MCF 10A (cell line): ENCODE measurements around the gene CARD11. TPM values are rescaled to one million over a fixed set of nuclear protein-coding genes. Genes with fewer than 3 reads are reported as not detected.

Source experiments
- BruUV-seq: library from RNA; stranded (reverse); fragments of 400-500 nt; replicated peaks from 2 replicates; lab custom pipeline; 2021; lab: Mats Ljungman, UMichigan
- CTCF ChIA-PET: fragments of 300-600 bp; sonication (Branson Sonifier 250); formaldehyde crosslinking; extraction: SDS; loops from one replicate; lab custom pipeline; 2021; ENCODE audit warnings: antibody characterized with exemption, inconsistent platforms; lab: Yijun Ruan, JAX
- POLR2A ChIA-PET: fragments of 300-600, 350-650 bp; sonication (Branson Sonifier 250); formaldehyde crosslinking; extraction: SDS; loops from one replicate; lab custom pipeline; 2020; ENCODE audit warnings: antibody characterized with exemption, inconsistent platforms; lab: Yijun Ruan, JAX
- DNase-seq: peaks from one replicate; pipeline ENCODE4 v3.0.0-alpha.2; 2018; ENCODE audit not compliant: unreplicated experiment
- H3K27ac Mint-ChIP-seq: one replicate; pipeline ENCODE4 v1.8.0; 2022; ENCODE audit warnings: mild to moderate bottlenecking, low read depth, mixed read lengths; ENCODE audit not compliant: unreplicated experiment
- H3K27me3 Mint-ChIP-seq: one replicate; pipeline ENCODE4 v1.8.0; 2022; ENCODE audit warnings: mixed read lengths; ENCODE audit not compliant: insufficient read depth, unreplicated experiment
- H3K36me3 Mint-ChIP-seq: one replicate; pipeline ENCODE4 v1.8.0; 2022; ENCODE audit warnings: mild to moderate bottlenecking, moderate library complexity, mixed read lengths; ENCODE audit not compliant: insufficient read depth, unreplicated experiment
- H3K4me1 Mint-ChIP-seq: one replicate; pipeline ENCODE4 v1.8.0; 2022; ENCODE audit warnings: mixed read lengths; ENCODE audit not compliant: insufficient read depth, unreplicated experiment
- H3K4me3 Mint-ChIP-seq: one replicate; pipeline ENCODE4 v1.8.0; 2022; ENCODE audit warnings: mild to moderate bottlenecking, moderate library complexity, mixed read lengths; ENCODE audit not compliant: unreplicated experiment
- H3K9me3 Mint-ChIP-seq: one replicate; pipeline ENCODE4 v1.8.0; 2022; ENCODE audit warnings: mixed read lengths; ENCODE audit not compliant: unreplicated experiment
- intact Hi-C: fragments of 100-400 bp; cut with micrococcal nuclease; formaldehyde crosslinking; loops from 2 replicates; pipeline ENCODE4 v1.14.1; 2022
- total RNA-seq: library from RNA; stranded (reverse); gene quantifications from 2 replicates; pipeline ENCODE4 v1.2.3, GENCODE V29; 2022
- TF ChIP-seq, protein P1 (sequence below): fragments of 200-600 bp; IDR thresholded peaks from one replicate; pipeline ENCODE4 v1.8.0; 2022; ENCODE audit warnings: antibody characterized with exemption, mild to moderate bottlenecking; ENCODE audit not compliant: unreplicated experiment

Gene CARD11
- total RNA-seq, 1 experiment from 2014 or later: not detected

DNA sequence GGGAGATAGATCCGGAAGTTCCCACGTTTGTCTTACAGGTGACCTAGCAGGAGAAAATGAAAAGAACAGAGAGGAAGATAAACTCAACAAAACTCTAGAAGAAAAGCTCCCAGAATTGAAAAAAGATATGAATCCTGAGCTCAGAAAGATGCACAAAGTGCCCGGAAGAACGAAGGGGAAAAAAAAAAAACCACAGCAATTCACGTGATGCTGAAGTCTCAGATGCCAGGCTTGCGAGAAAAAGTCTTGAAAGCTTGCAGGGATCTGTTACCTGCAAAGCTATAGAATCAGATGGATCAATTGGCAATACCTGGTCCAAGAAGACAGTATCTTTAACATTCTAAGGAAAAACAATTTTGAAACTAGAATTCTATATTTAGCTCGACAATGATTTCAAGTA is 33.5 kb downstream of the CARD11 start:
- no peaks in the 10 kb centered on the region for H3K27me3 Mint-ChIP-seq
- TF ChIP-seq, protein P1, sequence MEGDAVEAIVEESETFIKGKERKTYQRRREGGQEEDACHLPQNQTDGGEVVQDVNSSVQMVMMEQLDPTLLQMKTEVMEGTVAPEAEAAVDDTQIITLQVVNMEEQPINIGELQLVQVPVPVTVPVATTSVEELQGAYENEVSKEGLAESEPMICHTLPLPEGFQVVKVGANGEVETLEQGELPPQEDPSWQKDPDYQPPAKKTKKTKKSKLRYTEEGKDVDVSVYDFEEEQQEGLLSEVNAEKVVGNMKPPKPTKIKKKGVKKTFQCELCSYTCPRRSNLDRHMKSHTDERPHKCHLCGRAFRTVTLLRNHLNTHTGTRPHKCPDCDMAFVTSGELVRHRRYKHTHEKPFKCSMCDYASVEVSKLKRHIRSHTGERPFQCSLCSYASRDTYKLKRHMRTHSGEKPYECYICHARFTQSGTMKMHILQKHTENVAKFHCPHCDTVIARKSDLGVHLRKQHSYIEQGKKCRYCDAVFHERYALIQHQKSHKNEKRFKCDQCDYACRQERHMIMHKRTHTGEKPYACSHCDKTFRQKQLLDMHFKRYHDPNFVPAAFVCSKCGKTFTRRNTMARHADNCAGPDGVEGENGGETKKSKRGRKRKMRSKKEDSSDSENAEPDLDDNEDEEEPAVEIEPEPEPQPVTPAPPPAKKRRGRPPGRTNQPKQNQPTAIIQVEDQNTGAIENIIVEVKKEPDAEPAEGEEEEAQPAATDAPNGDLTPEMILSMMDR: no peak
- no peak for DNase-seq
- BruUV-seq: no TSS peak
- intact Hi-C loops: no loop called here
- POLR2A ChIA-PET: interaction anchor here (1.7 kb wide), 1 partner anchor 9 kb away, joined by 3 read pairs; no protein-coding TSS in a partner anchor
- no peak overlapping the region for H3K4me3 Mint-ChIP-seq
- H3K27ac Mint-ChIP-seq: no peak overlapping the region
- no peaks in the 10 kb centered on the region for H3K36me3 Mint-ChIP-seq
- H3K4me1 Mint-ChIP-seq: no peaks in the 10 kb centered on the region
- CTCF ChIA-PET: no interaction called here
- no peaks in the 10 kb centered on the region for H3K9me3 Mint-ChIP-seq

DNA sequence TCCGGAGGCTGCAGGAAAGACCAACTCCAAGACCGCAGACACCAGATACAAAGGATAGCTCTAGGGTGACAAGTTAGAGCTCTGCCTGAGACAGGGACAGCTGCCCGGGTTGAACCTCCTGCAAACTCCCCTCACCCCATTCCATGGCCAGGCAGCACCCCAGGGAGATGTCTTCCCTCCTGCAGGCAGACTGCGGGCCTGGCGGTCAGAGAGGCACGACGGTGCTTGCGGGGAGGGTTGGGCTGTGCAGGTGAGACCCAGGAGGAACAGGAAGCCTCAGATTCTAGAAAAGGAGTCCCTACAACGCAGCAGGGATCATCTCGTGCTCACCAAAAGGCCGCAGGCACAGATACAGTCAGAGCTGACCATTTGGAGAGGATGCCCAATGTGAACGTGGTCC is 34.6 kb downstream of the CARD11 start:
- no peaks in the 10 kb centered on the region for H3K27me3 Mint-ChIP-seq
- DNase-seq: no peak
- no peaks in the 10 kb centered on the region for H3K36me3 Mint-ChIP-seq
- TF ChIP-seq, protein P1: no peak
- no peak overlapping the region for H3K4me3 Mint-ChIP-seq
- no peak overlapping the region for H3K27ac Mint-ChIP-seq
- no TSS peak for BruUV-seq
- no peaks in the 10 kb centered on the region for H3K9me3 Mint-ChIP-seq
- CTCF ChIA-PET: no interaction called here
- H3K4me1 Mint-ChIP-seq: no peaks in the 10 kb centered on the region
- intact Hi-C loops: no loop called here
- POLR2A ChIA-PET: no interaction called here

DNA sequence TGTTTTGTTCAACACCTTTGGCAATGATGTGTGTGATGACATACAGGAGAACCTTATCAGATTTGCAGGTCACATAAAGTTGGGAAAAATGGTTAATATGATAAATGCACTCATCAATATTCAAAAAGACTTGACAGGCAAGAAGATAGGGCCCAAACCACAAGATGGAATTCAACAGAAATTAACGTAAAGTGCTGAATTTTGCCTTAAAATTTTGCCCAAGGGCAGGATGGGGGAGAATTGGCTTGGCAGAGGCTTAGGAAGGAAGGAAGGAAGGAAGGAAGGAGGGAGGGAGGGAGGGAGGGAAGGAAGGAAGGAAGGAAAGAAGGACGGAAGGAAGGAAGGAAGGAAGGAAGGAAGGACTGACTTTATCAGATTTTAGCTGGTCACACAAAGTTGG is 35.3 kb downstream of the CARD11 start:
- intact Hi-C loops: no loop called here
- TF ChIP-seq, protein P1: no peak
- Mint-ChIP-seq H3K9me3 (no peaks in the 10 kb centered on the region), H3K27me3 (no peaks in the 10 kb centered on the region), H3K27ac (no peak overlapping the region), H3K4me1 (no peaks in the 10 kb centered on the region), H3K36me3 (no peaks in the 10 kb centered on the region), H3K4me3 (no peak overlapping the region)
- no TSS peak for BruUV-seq
- POLR2A ChIA-PET: no interaction called here
- DNase-seq: no peak
- CTCF ChIA-PET: no interaction called here

DNA sequence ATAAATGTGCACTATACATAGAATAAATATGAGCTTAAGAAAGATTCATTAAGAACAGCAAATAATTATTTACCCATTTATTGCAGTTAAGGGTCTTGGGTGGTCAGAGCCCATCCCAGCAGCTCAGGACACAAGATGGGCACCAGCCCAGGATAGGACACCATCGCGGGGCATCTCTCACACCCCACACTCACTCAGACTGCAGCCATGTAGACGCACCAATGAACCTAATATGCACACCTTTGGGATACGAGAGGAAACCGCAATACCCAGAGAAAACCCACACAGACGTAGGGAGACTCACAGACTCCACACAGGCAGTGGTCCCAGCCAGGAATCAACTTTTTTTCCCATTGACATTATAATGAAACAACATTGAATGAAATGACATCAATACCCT is 36.0 kb downstream of the CARD11 start:
- CTCF ChIA-PET: interaction anchor here (0.6 kb wide), 1 partner anchor 25 kb away, joined by 4 read pairs; no protein-coding TSS in a partner anchor

More for the DNA sequence above, 36.0 kb downstream of the CARD11 start:
- POLR2A ChIA-PET: no interaction called here
- Mint-ChIP-seq H3K27ac (no peak overlapping the region), H3K4me3 (no peak overlapping the region), H3K27me3 (no peaks in the 10 kb centered on the region), H3K4me1 (no peaks in the 10 kb centered on the region), H3K36me3 (no peaks in the 10 kb centered on the region), H3K9me3 (no peaks in the 10 kb centered on the region)
- no peak for DNase-seq
- no TSS peak for BruUV-seq
- TF ChIP-seq, protein P1: no peak
- intact Hi-C loops: no loop called here
